HT1080 (cell line): ENCODE results near the gene MPRIP. TPM values are rescaled to one million over a fixed set of nuclear protein-coding genes. Genes with fewer than 3 reads are reported as not detected.
"Not testable (repeated sequence)": the region's sequence is repeated elsewhere in the genome, so short reads cannot be mapped to it uniquely, and the experiment has no call there.

Source experiments
- DNase-seq: peaks from one replicate; pipeline ENCODE4 v3.0.0-alpha.2; 2015; ENCODE audit warnings: low read depth
- total RNA-seq: library from RNA; depleted of rRNA; stranded (reverse); fragments of >200 nt; shearing (Covaris generic); gene quantifications from 2 replicates; pipeline ENCODE4 v1.2.3, GENCODE V29; 2014

MPRIP gene
- total RNA-seq, 1 experiment from 2014 or later = 340 TPM

GRCh38 chr17:17180741-17181525 lies 138.7 kb downstream of the MPRIP start:
- no peak for DNase-seq

- DNase-seq = no peak
Observed at GRCh38 chr17:17181666-17182597, 139.7 kb downstream of the MPRIP start.

- DNase-seq = no peak
Observed at GRCh38 chr17:17182598-17183136, 140.4 kb downstream of the MPRIP start.

- DNase-seq = no peak
Observed at GRCh38 chr17:17183744-17184143, 141.5 kb downstream of the MPRIP start.

GRCh38 chr17:17184985-17185757 lies 142.9 kb downstream of the MPRIP start:
- not testable (repeated sequence) for DNase-seq

GRCh38 chr17:17186051-17186450 lies 143.8 kb downstream of the MPRIP start:
- DNase-seq = no peak

GRCh38 chr17:17186551-17187505 lies 144.6 kb downstream of the MPRIP start:
- no peak for DNase-seq

- DNase-seq = no peak
Observed at GRCh38 chr17:17188586-17188985, 146.3 kb downstream of the MPRIP start.

- DNase-seq = no peak
Observed at GRCh38 chr17:17189559-17189958, 147.3 kb downstream of the MPRIP start.

GRCh38 chr17:17190188-17190587 lies 147.9 kb downstream of the MPRIP start:
- no peak for DNase-seq

- DNase-seq = peak; percentile 88
Observed at GRCh38 chr17:17191346-17191792, 149.1 kb downstream of the MPRIP start.

- DNase-seq = no peak
Observed at GRCh38 chr17:17191961-17192381, 149.7 kb downstream of the MPRIP start.

- DNase-seq = not testable (repeated sequence)
Observed at GRCh38 chr17:17195466-17195865, 153.2 kb downstream of the MPRIP start.

- peak; percentile 37 for DNase-seq
Observed at GRCh38 chr17:17196776-17197175, 154.5 kb downstream of the MPRIP start.

GRCh38 chr17:17198281-17198680 lies 156.0 kb downstream of the MPRIP start:
- no peak for DNase-seq

- no peak for DNase-seq
Observed at GRCh38 chr17:17200311-17200710, 158.1 kb downstream of the MPRIP start.

- no peak for DNase-seq
Observed at GRCh38 chr17:17200831-17201230, 158.6 kb downstream of the MPRIP start.

GRCh38 chr17:17201271-17201670 lies 159.0 kb downstream of the MPRIP start:
- no peak for DNase-seq

- no peak for DNase-seq
Observed at GRCh38 chr17:17201907-17202306, 159.7 kb downstream of the MPRIP start.

GRCh38 chr17:17203173-17203730 lies 161.0 kb downstream of the MPRIP start:
- no peak for DNase-seq
